Nephron progenitor cell (in vitro differentiated cells): ENCODE data around the gene PET117.
A peak's percentile ranks its signal among the peaks of the same experiment; 100 is the strongest.

Source experiments
- DNase-seq: peaks from one replicate; pipeline ENCODE4 v3.0.0; 2021
- H3K27ac Mint-ChIP-seq: 2 replicates; pipeline ENCODE4 v1.8.0; 2021; ENCODE audit warnings: mild to moderate bottlenecking, moderate library complexity, mixed read lengths
- H3K27me3 Mint-ChIP-seq: 2 replicates; pipeline ENCODE4 v1.8.0; 2021; ENCODE audit warnings: mild to moderate bottlenecking, low read depth, mixed read lengths; ENCODE audit not compliant: poor library complexity
- H3K36me3 Mint-ChIP-seq: 2 replicates; pipeline ENCODE4 v1.8.0; 2021; ENCODE audit warnings: low read depth, mixed read lengths
- H3K4me1 Mint-ChIP-seq: 2 replicates; pipeline ENCODE4 v1.8.0; 2021; ENCODE audit warnings: mixed read lengths
- H3K4me3 Mint-ChIP-seq: 2 replicates; pipeline ENCODE4 v1.8.0; 2021; ENCODE audit warnings: mild to moderate bottlenecking, moderate library complexity, mixed read lengths
- H3K9me3 Mint-ChIP-seq: 2 replicates; pipeline ENCODE4 v1.8.0; 2021; ENCODE audit warnings: mild to moderate bottlenecking, moderate library complexity, mixed read lengths
- CTCF ChIP-seq: fragments of 200-600 bp; sonication (generic); IDR thresholded peaks from 2 replicates; pipeline ENCODE4 v1.5.0; 2021; ENCODE audit warnings: antibody characterized with exemption

PET117 gene

GRCh38 chr20:18139832-18140231 is 2.2 kb downstream of the PET117 start:
- no peak for TF ChIP-seq CTCF
- Mint-ChIP-seq H3K27me3 (peaks cover 5% of the 10 kb centered on the region), H3K36me3 (peaks cover 27% of the 10 kb centered on the region), H3K9me3 (no peaks in the 10 kb centered on the region), H3K4me3 (peak overlapping the region; percentile 79), H3K27ac (no peak overlapping the region), H3K4me1 (peaks cover 23% of the 10 kb centered on the region)
- DNase-seq, result no peak

GRCh38 chr20:18144541-18145099 is 7.0 kb downstream of the PET117 start:
- Mint-ChIP-seq H3K27me3 (no peaks in the 10 kb centered on the region), H3K4me3 (no peak overlapping the region), H3K27ac (peak overlapping the region; percentile 47), H3K36me3 (peaks cover 64% of the 10 kb centered on the region), H3K9me3 (no peaks in the 10 kb centered on the region), H3K4me1 (peaks cover 8% of the 10 kb centered on the region)
- TF ChIP-seq CTCF, result no peak
- DNase-seq, result no peak

GRCh38 chr20:18154342-18154741 is 16.7 kb downstream of the PET117 start:
- no peak for DNase-seq
- TF ChIP-seq CTCF, result no peak
- H3K9me3 Mint-ChIP-seq, result no peaks in the 10 kb centered on the region
- peaks cover 20% of the 10 kb centered on the region for H3K4me1 Mint-ChIP-seq
- H3K4me3 Mint-ChIP-seq, result no peak overlapping the region
- no peak overlapping the region for H3K27ac Mint-ChIP-seq
- H3K36me3 Mint-ChIP-seq, result peaks cover 39% of the 10 kb centered on the region
- no peaks in the 10 kb centered on the region for H3K27me3 Mint-ChIP-seq

- peak overlapping the region; percentile 41 for H3K27ac Mint-ChIP-seq
- no peaks in the 10 kb centered on the region for H3K27me3 Mint-ChIP-seq
- no peak for TF ChIP-seq CTCF
- peaks cover 20% of the 10 kb centered on the region for H3K4me1 Mint-ChIP-seq
- no peak overlapping the region for H3K4me3 Mint-ChIP-seq
- H3K9me3 Mint-ChIP-seq, result no peaks in the 10 kb centered on the region
- peaks cover 28% of the 10 kb centered on the region for H3K36me3 Mint-ChIP-seq
- no peak for DNase-seq
Observed at GRCh38 chr20:18156045-18156444, 18.4 kb downstream of the PET117 start.

GRCh38 chr20:18164356-18164755 is 26.7 kb downstream of the PET117 start:
- Mint-ChIP-seq H3K36me3 (peaks cover 56% of the 10 kb centered on the region), H3K27me3 (no peaks in the 10 kb centered on the region), H3K4me1 (peaks cover 64% of the 10 kb centered on the region), H3K4me3 (no peak overlapping the region), H3K27ac (peak overlapping the region; percentile 97), H3K9me3 (no peaks in the 10 kb centered on the region)
- TF ChIP-seq CTCF, result no peak
- DNase-seq, result no peak

GRCh38 chr20:18165553-18165952 is 27.9 kb downstream of the PET117 start:
- peak overlapping the region; percentile 7 for H3K4me3 Mint-ChIP-seq
- H3K36me3 Mint-ChIP-seq, result peaks cover 62% of the 10 kb centered on the region
- no peaks in the 10 kb centered on the region for H3K9me3 Mint-ChIP-seq

More at GRCh38 chr20:18165553-18165952, 27.9 kb downstream of the PET117 start:
- TF ChIP-seq CTCF, result no peak
- DNase-seq, result peak; percentile 6
- peak overlapping the region; percentile 97 for H3K27ac Mint-ChIP-seq
- no peaks in the 10 kb centered on the region for H3K27me3 Mint-ChIP-seq
- peaks cover 64% of the 10 kb centered on the region for H3K4me1 Mint-ChIP-seq
